NK-92 treated with Interleukin-12 subunit alpha and Interleukin-12 subunit beta, amount 100 ng/mL, for 24 hours (cell line): ENCODE results near the gene PPP1R7.

ENCODE experiments used
- DNase-seq: peaks from one replicate; lab custom pipeline; 2025; lab: John Stamatoyannopoulos, UW

Gene PPP1R7

GRCh38 chr2:241120440-241120839 is 29.8 kb upstream of the PPP1R7 start:
- DNase-seq = no peak

- DNase-seq = no peak
Observed at GRCh38 chr2:241121008-241121407, 29.3 kb upstream of the PPP1R7 start.

DNA sequence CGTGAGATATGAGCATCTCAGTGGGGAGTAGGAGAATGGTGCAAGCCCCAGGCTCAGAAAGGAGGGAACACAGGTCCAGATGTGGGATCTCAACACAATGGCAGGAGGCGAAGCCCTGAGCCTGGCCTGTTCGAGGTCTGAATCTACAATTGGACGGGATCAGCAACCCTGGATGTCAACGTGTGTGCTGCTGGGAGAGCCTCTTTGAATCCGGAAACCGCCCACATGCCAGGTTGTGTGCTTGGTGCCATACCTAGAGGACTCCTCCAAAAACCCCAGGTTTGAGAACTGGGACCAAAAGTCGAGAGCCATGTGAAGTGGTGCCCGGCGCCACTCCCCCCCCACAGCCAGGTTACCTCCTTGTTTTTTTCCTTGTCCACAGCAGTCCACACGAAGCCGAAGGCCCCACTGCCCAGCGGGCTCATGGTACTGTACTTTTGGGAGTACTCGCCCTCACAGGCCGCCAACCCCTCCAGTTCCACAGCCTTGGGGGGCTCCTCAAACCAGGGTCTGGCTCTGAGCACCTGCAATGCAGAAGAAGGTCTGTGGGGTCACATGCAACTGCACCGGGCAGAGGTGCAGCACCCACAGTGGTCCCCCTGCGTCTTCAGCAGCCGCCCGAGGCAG is 27.8 kb upstream of the PPP1R7 start:
- no peak for DNase-seq

DNA sequence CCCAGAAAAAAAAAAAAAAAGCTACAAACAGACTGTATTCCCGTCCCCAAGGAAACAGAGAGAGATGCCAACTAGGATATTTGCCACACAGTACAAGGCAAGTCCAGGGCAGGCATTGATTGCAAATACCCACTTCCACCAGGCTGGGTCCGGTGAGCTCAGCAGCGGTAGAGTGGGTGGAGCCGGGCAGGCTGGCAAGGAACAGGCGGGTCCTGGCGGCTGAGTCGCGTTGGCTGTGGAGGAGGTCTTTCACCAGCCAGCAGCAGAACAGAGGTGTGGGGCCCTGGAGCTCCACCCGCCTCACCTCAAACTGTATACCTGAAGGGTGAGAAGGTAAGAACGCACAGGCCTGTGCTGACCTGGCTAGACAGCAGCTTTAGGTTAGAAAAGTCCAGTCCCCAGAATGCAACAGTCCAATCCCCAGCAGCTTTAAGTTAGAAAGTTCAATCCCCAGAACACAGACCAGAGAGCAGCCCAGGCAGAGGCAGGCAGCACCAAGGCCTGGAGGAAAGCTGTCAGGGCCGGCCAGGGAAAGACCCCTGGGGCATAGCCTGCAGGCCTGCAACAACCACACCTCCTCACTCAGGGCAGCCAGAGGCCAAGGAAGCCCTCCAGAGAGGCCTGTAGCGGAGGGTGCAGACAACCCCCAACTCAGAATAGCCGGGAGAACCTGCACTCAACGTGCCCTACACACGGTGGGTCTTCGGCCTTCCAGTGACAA is 26.3 kb upstream of the PPP1R7 start:
- DNase-seq = no peak

GRCh38 chr2:241125626-241126025 is 24.6 kb upstream of the PPP1R7 start:
- DNase-seq = no peak

GRCh38 chr2:241126201-241126611 is 24.1 kb upstream of the PPP1R7 start:
- no peak for DNase-seq

DNA sequence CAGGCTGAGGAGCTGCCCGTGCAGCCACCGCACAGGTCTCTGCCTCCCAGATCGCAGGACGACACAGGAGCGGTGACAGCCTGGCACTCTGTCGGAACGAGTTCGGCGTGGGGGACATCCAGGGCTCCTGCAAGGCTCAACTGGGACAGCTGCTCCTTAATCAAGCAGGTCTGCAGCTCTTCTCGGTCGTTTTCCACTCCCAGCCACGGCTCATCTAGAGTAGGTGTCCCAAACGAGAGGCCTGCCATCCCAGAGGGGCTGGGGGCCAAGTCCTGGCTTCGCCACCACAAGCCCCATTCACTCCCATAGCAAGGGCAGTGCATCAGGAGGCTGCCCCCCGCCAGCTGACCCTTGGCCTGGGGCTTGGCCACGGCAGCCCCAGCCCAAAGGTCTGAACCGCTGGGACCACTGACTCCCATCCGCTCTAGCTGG is 23.5 kb upstream of the PPP1R7 start:
- DNase-seq = no peak

DNA sequence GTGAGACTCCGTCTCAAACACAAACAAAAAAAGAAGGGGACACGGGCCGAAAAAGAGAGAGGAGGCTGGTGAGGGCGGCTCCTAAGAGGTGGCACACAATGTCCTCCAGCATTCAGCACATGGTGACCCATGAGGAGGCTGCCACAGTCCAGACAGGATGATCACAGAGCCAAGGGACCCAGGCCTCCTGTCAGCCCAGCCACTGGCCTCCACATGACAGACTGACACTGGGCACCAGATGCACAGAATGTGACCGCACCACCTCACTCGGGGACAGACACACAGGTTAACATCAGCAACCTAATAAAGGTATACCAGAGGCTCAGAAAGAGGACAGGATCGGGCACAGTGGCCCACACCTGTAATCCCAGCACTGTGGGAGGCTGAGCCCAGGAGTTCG is 22.0 kb upstream of the PPP1R7 start:
- no peak for DNase-seq

DNA sequence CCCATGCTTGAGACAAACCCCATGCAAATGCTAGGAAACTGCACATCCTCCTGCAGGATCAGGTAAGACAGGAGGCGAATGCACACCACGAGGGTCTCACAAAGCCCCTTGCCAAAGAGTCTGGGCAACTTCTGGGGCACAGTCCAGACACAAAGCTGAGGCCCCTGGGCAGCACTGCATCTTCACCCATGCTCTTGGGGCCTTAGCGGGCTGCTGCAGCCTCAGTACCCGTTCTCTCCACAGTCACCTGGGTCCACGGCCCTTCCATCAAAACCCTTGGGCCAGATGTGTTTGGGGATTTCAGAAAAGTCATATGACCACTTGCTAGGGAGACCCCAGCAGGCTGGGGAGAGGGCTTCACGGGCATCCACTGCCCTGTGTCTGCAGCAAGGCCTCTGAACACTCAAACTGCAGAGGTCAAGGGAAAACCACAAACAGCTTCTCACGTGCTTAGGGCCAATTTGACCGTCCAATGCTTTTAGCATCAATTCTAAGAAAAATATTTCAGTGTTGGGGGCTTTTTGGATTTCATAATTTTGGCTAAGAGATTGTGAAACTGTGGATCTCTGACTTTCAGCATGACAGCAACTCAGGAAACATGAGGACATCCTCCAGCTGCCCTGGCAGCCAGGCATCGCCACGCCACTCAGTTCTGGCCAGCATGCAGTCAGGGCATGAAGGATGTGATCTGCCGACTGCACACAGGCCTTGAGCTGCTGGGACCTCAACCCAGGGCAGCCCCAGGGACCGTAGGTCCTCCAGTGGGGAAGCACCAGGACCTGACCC is 21.0 kb upstream of the PPP1R7 start:
- DNase-seq = no peak

- no peak for DNase-seq
Observed at GRCh38 chr2:241130316-241130715, 20.0 kb upstream of the PPP1R7 start.

- DNase-seq = no peak
Observed at GRCh38 chr2:241131531-241131930, 18.7 kb upstream of the PPP1R7 start.

GRCh38 chr2:241132538-241133435 is 17.5 kb upstream of the PPP1R7 start:
- DNase-seq = no peak

GRCh38 chr2:241133436-241133820 is 16.8 kb upstream of the PPP1R7 start:
- no peak for DNase-seq

GRCh38 chr2:241134711-241135110 is 15.6 kb upstream of the PPP1R7 start:
- DNase-seq = no peak

- DNase-seq = no peak
Observed at GRCh38 chr2:241135737-241136136, 14.5 kb upstream of the PPP1R7 start.

GRCh38 chr2:241136191-241136590 is 14.1 kb upstream of the PPP1R7 start:
- no peak for DNase-seq

GRCh38 chr2:241136661-241137260 is 13.5 kb upstream of the PPP1R7 start:
- DNase-seq = no peak

GRCh38 chr2:241137276-241138190 is 12.7 kb upstream of the PPP1R7 start:
- no peak for DNase-seq

- DNase-seq = no peak
Observed at GRCh38 chr2:241138471-241138870, 11.8 kb upstream of the PPP1R7 start.
